Mononuclear cell (primary cell): ENCODE measurements around the gene MCU. TPM values are rescaled to one million over a fixed set of nuclear protein-coding genes. Genes with fewer than 3 reads are reported as not detected.
"Not testable (repeated sequence)": the region's sequence is repeated elsewhere in the genome, so short reads cannot be mapped to it uniquely, and the experiment has no call there.

Experiments
- H3K27me3 ChIP-seq: 2 replicates; pipeline ENCODE4 v1.6.0; 2011; ENCODE audit warnings: low read length, control low read depth; ENCODE audit not compliant: insufficient read depth
- H3K4me1 ChIP-seq: 2 replicates; pipeline ENCODE4 v1.5.1; 2011; ENCODE audit warnings: mild to moderate bottlenecking, low read length, control low read depth; ENCODE audit not compliant: insufficient read depth
- H3K4me3 ChIP-seq: 2 replicates; pipeline ENCODE4 v1.5.1; 2011; ENCODE audit warnings: mild to moderate bottlenecking, low read length, moderate library complexity
- H3K9me3 ChIP-seq: 2 replicates; pipeline ENCODE4 v1.5.1; 2011; ENCODE audit warnings: low read depth, mild to moderate bottlenecking, control low read depth, low read length
- total RNA-seq: library from RNA; depleted of rRNA; stranded (reverse); fragments of >200 nt; gene quantifications from one replicate; pipeline ENCODE4 v1.2.3, GENCODE V29; 2012

MCU gene
- total RNA-seq, 1 donor = 12.0 TPM

DNA sequence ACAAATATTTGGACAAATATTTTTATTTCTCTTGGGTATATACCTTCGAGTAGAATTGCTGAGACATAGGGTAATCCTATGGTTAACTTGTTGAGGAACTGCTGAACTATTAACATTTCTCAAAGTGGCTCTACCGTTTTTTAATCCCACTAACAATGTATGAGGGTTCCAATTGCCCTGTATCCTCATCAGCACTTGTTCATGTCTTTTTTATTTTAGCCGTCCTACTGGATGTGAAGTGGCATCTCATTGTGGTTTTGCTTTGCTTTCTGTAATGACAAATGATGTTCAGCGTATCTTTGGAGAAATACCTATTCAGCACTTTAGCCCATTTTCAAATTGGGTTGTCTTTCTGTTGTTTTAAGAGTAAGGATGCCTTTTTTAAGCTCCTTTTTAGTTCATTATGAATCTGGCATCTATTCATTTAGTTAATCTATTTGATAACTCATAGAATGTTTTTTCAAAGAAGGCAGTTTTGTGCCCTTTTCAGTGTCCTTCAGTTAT, 40.0 kb downstream of the MCU start:
- H3K27me3 ChIP-seq = no peaks in the 10 kb centered on the region
- no peaks in the 10 kb centered on the region for H3K4me1 ChIP-seq
- H3K9me3 ChIP-seq = no peaks in the 10 kb centered on the region
- no peak overlapping the region for H3K4me3 ChIP-seq

DNA sequence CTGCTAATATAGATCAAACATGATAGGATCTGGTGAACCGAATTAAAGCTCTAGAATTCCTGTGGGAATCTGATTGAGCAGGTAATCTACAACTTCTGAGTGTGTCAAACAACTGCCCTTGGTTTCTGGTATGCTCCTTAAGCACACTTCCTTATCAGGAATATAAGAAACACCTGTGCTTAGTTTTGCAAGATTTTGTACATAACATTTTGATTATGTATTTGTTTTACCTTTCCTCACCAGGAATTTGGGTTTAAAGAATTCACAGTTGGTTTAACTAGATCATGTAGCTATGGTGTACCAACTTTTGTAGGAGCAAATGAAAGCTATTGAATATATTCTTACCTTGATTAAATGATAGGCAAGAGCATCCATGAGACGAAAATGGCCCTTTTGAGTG, 40.6 kb downstream of the MCU start:
- peaks cover 5% of the 10 kb centered on the region for H3K4me1 ChIP-seq
- no peaks in the 10 kb centered on the region for H3K27me3 ChIP-seq
- no peaks in the 10 kb centered on the region for H3K9me3 ChIP-seq

DNA sequence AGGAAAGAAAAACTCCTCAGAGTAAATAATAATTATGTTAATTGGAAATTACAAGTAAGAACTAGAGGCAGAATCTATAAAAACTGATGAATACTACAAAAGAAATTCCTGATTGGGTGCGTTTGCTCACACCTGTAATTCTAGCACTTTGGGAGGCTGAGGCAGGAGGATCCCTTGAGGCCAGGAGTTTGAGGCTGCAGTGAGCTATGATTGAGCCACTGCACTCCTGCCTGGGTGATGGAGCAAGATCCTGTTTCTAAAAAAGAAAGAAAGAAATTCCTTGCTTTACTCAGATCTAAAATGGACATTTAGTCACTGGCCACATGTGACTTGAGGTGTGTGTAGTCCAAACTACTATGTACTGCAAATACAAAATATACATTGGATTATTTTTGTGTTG, 42.0 kb downstream of the MCU start:
- Histone ChIP-seq H3K4me3 (no peak overlapping the region), H3K9me3 (no peaks in the 10 kb centered on the region), H3K27me3 (no peaks in the 10 kb centered on the region), H3K4me1 (peaks cover 15% of the 10 kb centered on the region)

More for the DNA sequence above, 40.6 kb downstream of the MCU start:
- H3K4me3 ChIP-seq = no peak overlapping the region

DNA sequence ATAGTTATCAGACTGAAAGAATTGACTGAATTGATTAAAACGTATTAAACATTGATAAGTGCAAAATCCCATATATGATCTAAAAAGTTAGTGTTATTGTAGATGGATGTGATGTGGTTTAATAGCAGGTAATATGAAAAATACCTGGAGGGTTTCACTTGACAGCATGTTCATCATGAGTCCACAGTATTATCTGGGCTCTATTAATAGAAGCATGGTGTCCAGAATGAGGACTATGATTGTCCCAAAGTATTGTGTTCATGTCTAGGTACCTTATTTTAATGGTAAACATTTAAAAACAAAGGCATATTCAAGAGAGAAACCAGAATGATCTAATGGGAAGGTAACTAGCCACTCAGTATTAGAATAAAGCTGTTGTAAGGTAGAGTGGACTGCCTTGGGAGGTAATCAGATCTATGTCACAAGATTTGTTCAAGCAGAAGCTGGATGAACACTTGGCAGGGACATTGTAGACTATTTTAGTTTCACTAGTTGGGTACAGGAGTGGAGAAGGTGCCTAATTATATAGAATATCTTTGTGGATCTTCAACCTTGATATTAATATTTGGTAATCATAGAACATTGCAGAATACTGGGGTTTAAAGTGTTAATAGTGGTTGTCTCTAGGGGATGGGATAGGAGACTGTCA, 43.5 kb downstream of the MCU start:
- no peak overlapping the region for H3K4me3 ChIP-seq
- no peaks in the 10 kb centered on the region for H3K9me3 ChIP-seq
- H3K4me1 ChIP-seq = peaks cover 15% of the 10 kb centered on the region
- no peaks in the 10 kb centered on the region for H3K27me3 ChIP-seq

DNA sequence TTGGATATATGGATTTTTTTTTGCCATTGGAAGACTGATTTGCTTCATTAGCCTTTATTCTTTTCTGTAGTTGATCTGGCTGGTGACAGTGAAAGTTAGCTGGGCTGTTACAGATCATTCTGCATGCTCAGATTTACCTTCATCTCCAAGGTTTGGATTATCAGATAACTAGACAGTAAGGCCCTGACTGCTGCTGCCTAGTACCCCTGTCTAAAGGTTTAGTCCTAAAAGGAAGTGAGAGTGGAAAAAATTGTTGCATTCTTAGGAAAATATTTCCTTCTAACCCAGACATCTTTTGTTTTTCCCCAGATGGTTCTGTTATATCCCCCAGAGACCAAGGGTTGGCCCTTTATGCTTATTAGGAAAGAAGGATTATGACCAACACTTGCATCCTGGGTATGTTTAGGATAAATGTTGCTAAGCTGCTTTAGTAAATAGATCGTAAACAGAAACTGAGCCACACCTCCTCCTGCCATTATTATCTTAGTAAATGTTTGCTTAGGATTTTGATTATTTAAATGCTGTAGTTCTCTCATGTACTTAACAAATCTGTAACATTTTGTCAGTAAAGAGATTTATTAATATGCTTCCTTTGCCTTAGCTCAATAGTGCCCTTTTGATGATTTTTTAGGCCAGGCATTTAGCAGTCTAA, 44.4 kb downstream of the MCU start:
- Histone ChIP-seq H3K27me3 (no peaks in the 10 kb centered on the region), H3K4me1 (peaks cover 15% of the 10 kb centered on the region), H3K4me3 (no peak overlapping the region), H3K9me3 (no peaks in the 10 kb centered on the region)

DNA sequence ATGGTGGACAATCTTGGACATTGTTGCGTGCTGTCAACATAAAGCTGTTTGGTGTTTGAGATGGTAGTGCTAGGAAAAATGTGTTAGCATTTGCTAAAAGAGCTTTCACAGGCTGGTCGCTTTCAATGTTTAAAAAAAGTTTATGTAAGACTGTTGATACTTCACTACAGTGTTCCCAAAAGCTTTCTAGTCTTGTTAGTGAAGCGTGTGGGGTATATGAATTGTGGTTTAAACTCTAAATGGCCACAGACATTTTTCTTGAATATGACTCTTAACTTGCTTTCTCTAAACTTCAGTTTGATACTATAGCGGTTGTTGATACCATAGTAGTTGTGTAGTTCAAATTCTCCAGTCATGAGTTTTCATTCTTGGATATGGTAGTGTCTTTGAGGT, 44.9 kb downstream of the MCU start:
- Histone ChIP-seq H3K27me3 (no peaks in the 10 kb centered on the region), H3K4me1 (peaks cover 15% of the 10 kb centered on the region), H3K4me3 (no peak overlapping the region), H3K9me3 (no peaks in the 10 kb centered on the region)

DNA sequence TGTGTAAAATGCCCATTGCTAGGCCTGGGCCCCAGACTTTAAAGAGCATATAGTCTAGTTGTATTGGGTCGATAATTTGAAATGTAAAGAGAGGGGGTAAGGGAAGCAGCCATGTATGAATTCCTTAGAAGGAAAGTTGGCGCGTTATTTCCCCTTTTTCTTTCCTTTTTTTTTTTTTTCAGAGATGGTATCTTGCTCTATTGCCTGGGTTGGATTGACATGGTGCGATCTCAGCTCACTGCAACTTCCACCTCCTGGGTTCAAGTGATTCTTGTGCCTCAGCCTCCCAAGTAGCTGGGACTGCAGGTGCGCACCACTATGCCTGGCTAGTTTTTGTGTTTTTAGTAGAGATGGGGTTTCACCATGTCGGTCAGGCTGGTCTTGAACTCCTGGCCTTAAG, 45.4 kb downstream of the MCU start:
- peaks cover 15% of the 10 kb centered on the region for H3K4me1 ChIP-seq
- not testable (repeated sequence) for H3K27me3 ChIP-seq, H3K4me3 ChIP-seq, H3K9me3 ChIP-seq

DNA sequence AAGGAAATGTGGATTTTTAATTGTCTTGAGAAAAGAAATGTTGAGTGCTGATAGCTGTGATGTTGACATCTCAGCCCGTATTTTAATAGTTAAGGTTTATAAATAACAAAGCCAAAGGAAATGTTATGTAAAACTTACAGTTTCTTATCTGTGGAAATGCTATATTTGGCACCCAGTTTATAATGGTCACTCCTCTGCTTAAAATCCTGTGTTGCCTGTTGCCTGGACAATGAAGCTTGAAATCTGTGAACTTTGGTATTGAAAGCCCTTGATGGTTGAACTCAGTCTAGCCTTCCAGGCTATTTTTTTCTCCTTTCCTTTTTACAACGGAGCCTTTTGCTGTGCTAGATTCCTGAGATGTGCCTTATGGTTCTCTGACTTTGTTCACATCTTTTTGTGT, 46.5 kb downstream of the MCU start:
- Histone ChIP-seq H3K4me3 (no peak overlapping the region), H3K27me3 (no peaks in the 10 kb centered on the region), H3K9me3 (no peaks in the 10 kb centered on the region), H3K4me1 (peaks cover 15% of the 10 kb centered on the region)

DNA sequence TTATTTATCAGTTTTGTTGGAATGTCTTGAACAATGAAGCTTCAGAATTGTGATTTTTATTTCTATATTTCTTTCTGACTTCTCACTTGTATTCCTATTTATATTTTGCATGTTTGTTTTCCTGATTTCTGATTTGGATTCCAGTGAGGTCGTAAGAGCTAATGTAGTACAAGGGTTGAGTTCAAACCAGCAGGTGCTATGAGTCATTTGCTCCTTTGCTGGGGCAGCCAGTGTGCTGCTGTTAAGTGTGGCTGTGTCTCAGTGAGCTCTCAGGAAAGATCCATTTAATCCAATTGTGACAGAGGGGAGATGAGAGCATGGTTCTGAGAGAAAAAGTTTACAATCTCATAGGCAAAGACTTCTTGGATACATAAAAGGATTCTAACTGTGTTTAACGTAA, 48.6 kb downstream of the MCU start:
- no peaks in the 10 kb centered on the region for H3K27me3 ChIP-seq
- H3K4me1 ChIP-seq = peaks cover 15% of the 10 kb centered on the region
- no peaks in the 10 kb centered on the region for H3K9me3 ChIP-seq
- H3K4me3 ChIP-seq = no peak overlapping the region

DNA sequence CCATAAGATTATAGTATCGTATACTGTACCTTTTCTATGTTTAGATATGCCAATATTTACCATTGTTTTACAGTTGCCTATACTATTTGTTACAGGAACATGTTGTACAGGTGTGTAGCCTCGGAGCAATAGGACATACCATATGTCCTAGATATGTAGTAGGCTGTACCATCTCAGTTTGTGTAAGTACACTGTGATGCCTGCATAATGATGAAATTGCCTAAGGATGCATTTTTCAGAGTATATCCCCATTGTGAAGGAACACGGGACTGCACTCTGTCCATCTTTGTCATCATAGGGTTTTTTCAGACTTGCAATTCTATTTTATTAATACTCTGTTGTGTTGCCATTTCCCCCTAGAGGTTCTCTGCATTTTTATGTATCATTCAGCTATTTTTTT, 50.1 kb downstream of the MCU start:
- no peaks in the 10 kb centered on the region for H3K27me3 ChIP-seq
- H3K4me3 ChIP-seq = no peak overlapping the region
- peaks cover 15% of the 10 kb centered on the region for H3K4me1 ChIP-seq
- no peaks in the 10 kb centered on the region for H3K9me3 ChIP-seq

DNA sequence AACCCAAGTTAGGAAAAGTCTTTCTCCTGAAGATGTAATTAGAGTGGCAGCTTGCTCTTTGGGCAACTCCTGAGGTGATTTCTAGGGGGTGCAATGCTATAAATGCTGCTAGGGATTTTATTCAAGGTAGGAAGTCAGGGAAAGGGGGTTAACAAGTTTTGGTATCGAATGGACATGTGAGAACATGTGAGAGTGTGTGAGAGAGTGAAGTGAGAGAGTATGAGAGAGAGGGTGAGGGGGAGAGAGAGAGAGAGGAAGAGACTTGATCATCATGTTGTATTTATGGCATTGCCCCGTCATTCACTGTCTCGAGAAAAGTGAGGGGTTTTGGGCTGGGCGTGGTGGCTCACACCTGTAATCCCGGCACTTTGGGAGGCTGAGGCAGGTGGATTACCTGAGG, 50.9 kb downstream of the MCU start:
- H3K9me3 ChIP-seq = no peaks in the 10 kb centered on the region

DNA sequence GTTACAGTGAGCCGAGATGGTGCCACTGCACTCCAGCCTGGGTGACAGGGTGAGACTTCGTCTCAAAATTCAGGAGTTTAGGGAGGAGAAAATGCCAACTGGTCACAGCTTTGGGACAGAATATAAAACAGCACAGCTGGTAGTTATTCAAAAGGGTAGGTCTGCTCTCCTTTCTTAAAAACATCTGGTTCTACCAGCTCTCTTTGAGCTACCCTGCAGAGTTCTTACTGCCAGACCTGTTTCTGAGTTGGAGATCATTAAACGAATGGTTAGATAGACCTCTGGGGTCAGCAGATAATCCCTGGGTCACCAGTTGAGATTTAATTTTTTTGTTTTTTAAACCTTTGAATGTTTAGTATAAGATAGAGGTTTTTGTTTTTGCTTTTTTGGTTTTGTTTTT, 52.6 kb downstream of the MCU start:
- Histone ChIP-seq H3K4me1 (no peaks in the 10 kb centered on the region), H3K9me3 (no peaks in the 10 kb centered on the region), H3K27me3 (no peaks in the 10 kb centered on the region), H3K4me3 (no peak overlapping the region)

More for the DNA sequence above, 50.9 kb downstream of the MCU start:
- no peaks in the 10 kb centered on the region for H3K27me3 ChIP-seq
- H3K4me1 ChIP-seq = peaks cover 8% of the 10 kb centered on the region
- H3K4me3 ChIP-seq = no peak overlapping the region

DNA sequence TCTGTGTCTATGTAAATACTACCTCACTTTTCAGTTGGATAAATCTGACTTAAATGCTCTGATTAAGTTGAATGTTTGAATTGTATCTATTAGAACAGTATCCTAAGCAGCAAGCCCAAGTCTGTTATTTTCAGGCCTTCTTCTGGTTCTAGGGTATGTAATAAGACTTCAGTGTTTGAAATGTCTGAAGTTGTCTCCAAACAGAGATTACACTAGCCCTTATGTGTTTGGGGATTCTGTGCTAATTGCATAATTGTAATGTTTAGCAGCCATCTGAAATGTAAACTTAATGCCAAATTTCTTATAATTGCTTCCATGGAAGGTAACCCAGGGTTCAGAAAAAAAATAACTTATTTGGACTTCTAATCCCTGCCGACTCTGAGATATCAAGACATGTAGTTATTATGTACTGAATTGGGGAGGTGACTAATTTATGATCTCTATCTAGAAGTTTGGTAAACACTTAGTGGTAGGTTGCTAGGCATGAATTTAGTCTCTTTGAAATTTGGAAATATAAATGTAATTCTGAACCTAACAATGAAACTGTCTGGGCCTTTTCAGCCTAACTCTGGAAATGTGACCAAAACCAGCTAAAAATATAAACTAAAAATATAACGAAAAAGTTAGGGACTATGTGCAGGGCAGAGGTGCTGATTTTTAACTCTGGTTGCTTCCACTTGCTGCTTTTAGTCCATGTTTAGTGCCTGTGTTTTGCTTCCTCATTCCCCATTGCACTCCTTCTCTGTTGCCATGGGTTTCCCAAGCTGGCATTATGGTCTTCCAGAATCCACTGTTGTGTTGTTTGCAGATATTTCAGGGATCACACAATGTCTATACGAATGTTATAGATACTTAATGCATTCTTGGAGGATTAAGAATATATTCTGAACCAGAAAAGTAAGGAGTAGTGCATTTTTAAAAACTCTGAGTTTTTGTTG, 54.8 kb downstream of the MCU start:
- no peaks in the 10 kb centered on the region for H3K4me1 ChIP-seq
- H3K27me3 ChIP-seq = no peaks in the 10 kb centered on the region
- no peaks in the 10 kb centered on the region for H3K9me3 ChIP-seq
- no peak overlapping the region for H3K4me3 ChIP-seq

DNA sequence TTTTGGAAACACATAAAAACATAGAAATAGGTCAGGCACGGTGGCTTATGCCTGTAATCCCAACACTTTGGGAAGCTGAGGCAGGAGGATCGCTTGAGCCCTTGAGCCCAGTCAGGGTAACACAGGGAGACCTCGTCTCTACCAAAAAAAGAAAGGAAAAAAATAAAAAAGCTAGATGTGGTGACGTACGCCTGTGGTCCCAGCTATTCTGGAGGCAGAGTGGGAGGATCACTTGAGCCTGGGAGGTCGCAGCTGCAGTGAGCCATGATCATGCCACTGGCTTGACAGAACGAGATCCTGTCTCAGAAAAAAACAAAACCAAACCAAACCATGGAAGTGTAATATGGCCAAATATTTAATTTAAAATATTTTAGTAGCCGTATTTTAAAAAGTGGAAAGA, 55.6 kb downstream of the MCU start:
- Histone ChIP-seq H3K4me3 (no peak overlapping the region), H3K9me3 (no peaks in the 10 kb centered on the region), H3K4me1 (no peaks in the 10 kb centered on the region), H3K27me3 (no peaks in the 10 kb centered on the region)

DNA sequence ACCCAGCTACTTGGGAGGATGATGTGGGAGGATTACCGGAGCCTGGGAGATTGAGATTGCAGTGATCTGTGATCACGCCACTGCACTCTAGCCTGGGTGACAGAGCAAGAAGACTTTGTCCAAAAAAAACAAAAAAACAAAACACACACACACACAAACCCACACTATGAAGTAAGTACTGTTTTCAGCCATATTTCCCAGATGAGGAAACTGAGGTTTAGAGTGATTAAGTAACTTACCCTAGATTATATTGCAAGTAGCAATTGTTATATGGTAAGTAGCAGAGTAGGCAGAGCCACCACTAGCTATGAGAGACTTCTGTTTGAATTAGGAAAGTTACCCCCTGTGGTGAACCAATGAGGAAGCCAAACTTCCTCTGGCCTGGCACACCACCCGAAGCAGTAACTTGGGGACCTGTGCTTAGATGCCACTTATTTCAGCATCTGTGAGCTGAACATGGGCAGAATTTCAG, 61.9 kb downstream of the MCU start:
- no peaks in the 10 kb centered on the region for H3K9me3 ChIP-seq
- no peaks in the 10 kb centered on the region for H3K27me3 ChIP-seq
- H3K4me3 ChIP-seq = no peak overlapping the region
- H3K4me1 ChIP-seq = peaks cover 15% of the 10 kb centered on the region
